B cell (primary cell): ENCODE results near the gene IWS1. TPM values are rescaled to one million over a fixed set of nuclear protein-coding genes. Genes with fewer than 3 reads are reported as not detected.

Experiments
- ATAC-seq: fragments of 200-7000 bp; cut with Tn5 transposase; one replicate; pipeline ENCODE4 v1.10.0; 2021; ENCODE audit warnings: low read depth, mild to moderate bottlenecking, moderate number of reproducible peaks, moderate library complexity
- CTCF ChIA-PET: fragments of 350-600 bp; sonication (Branson Sonifier 250); formaldehyde crosslinking; loops from one replicate; lab custom pipeline; 2021; ENCODE audit warnings: antibody characterized with exemption, inconsistent platforms; lab: Charles Lee
- POLR2A ChIA-PET: fragments of 350-600 bp; sonication (Branson Sonifier 250); formaldehyde crosslinking; loops from one replicate; lab custom pipeline; 2021; ENCODE audit warnings: antibody characterized with exemption; lab: Charles Lee
- DNase-seq: peaks from one replicate; pipeline ENCODE4 v3.0.0; 2013
- H2AFZ ChIP-seq: 2 replicates; pipeline ENCODE4 v1.6.1; 2012; ENCODE audit warnings: mild to moderate bottlenecking, low read depth, low read length; ENCODE audit not compliant: insufficient read depth, poor library complexity, severe bottlenecking
- H3K27ac ChIP-seq, 2 donors: 1 replicate in 1 of 2; 2 replicates in 1 of 2; pipeline ENCODE4 v1.5.1; 2012 to 2013; ENCODE audit warnings: low read length in 2 of 2, mild to moderate bottlenecking in 2 of 2, moderate library complexity in 1 of 2
- H3K27me3 ChIP-seq, 4 experiments: fragments of 200-600 bp in 1 of 4; sonication (generic) in 1 of 4; replicated peaks in 1 of 4; 1 replicate in 2 of 4; 2 replicates in 2 of 4; pipeline versions ENCODE4 v1.6.1 to v1.7.0; 2013 to 2016; ENCODE audit warnings: low read length in 3 of 4, mild to moderate bottlenecking in 2 of 4, mixed read lengths in 1 of 4, moderate library complexity in 1 of 4; ENCODE audit not compliant: insufficient read depth in 4 of 4, control insufficient read depth in 3 of 4; ENCODE audit errors: control extremely low read depth in 1 of 4
- H3K36me3 ChIP-seq, 2 experiments: replicated peaks in 1 of 2; 1 replicate in 1 of 2; 2 replicates in 1 of 2; pipeline versions ENCODE4 v1.6.1 to v1.7.1; 2013; ENCODE audit warnings: low read length in 1 of 2; ENCODE audit not compliant: insufficient read depth in 2 of 2, control insufficient read depth in 1 of 2; ENCODE audit errors: control extremely low read depth in 1 of 2, extremely low read depth in 1 of 2
- H3K4me1 ChIP-seq, 2 donors: fragments of 200-600 bp in 1 of 2; sonication (generic) in 1 of 2; 1 replicate in 1 of 2; 2 replicates in 1 of 2; pipeline versions ENCODE4 v1.5.1 to v1.6.1; 2013 to 2017; ENCODE audit warnings: low read length in 2 of 2; ENCODE audit not compliant: control insufficient read depth in 2 of 2, insufficient read depth in 2 of 2
- H3K4me2 ChIP-seq: replicated peaks from 2 replicates; pipeline ENCODE3; 2012; ENCODE audit warnings: mild to moderate bottlenecking, low read depth, low read length; ENCODE audit not compliant: poor library complexity, severe bottlenecking
- H3K4me3 ChIP-seq, 5 experiments: fragments of 200-600 bp in 1 of 5; sonication (generic) in 1 of 5; 1 replicate in 3 of 5; 2 replicates in 2 of 5; pipeline versions ENCODE4 v1.5.1 to v1.7.0; 2011 to 2016; ENCODE audit warnings: low read length in 4 of 5, mild to moderate bottlenecking in 4 of 5, low read depth in 2 of 5, control low read depth in 1 of 5, moderate library complexity in 1 of 5; ENCODE audit not compliant: insufficient read depth in 1 of 5; ENCODE audit errors: control extremely low read depth in 1 of 5, extremely low read depth in 1 of 5
- H3K79me2 ChIP-seq: fragments of 200-600 bp; sonication (generic); one replicate; pipeline ENCODE4 v1.6.0; 2016; ENCODE audit warnings: low read length; ENCODE audit not compliant: control insufficient read depth, insufficient read depth
- H3K9ac ChIP-seq: fragments of 200-600 bp; sonication (generic); 2 replicates; pipeline ENCODE4 v1.6.1; 2017; ENCODE audit warnings: mild to moderate bottlenecking, low read length, moderate library complexity
- H3K9me3 ChIP-seq, 3 donors: one replicate each; pipeline versions ENCODE4 v1.6.1 to v1.7.1; 2013; ENCODE audit warnings: low read length in 2 of 3; ENCODE audit not compliant: control insufficient read depth in 2 of 3, insufficient read depth in 1 of 3; ENCODE audit errors: control extremely low read depth in 1 of 3
- H4K20me1 ChIP-seq: 2 replicates; pipeline ENCODE4 v1.6.0; 2012; ENCODE audit warnings: mild to moderate bottlenecking, low read length; ENCODE audit not compliant: insufficient read depth, control insufficient read depth, poor library complexity, severe bottlenecking
- H3K27ac Mint-ChIP-seq: one replicate; pipeline ENCODE4 v1.8.0; 2021; ENCODE audit warnings: mixed read lengths
- H3K27me3 Mint-ChIP-seq: one replicate; pipeline ENCODE4 v1.8.0; 2021; ENCODE audit warnings: mixed read lengths
- H3K4me1 Mint-ChIP-seq: one replicate; pipeline ENCODE4 v1.8.0; 2021; ENCODE audit warnings: mixed read lengths
- H3K4me3 Mint-ChIP-seq: one replicate; pipeline ENCODE4 v1.8.0; 2021; ENCODE audit warnings: mixed read lengths
- H3K9me3 Mint-ChIP-seq: one replicate; pipeline ENCODE4 v1.8.0; 2022; ENCODE audit warnings: mixed read lengths; ENCODE audit not compliant: insufficient read depth
- EZH2 ChIP-seq: IDR thresholded peaks from 2 replicates; pipeline ENCODE4 v1.6.1; 2012; ENCODE audit warnings: borderline replicate concordance, low read depth, mild to moderate bottlenecking, moderate library complexity, low read length; ENCODE audit not compliant: insufficient read depth, poor library complexity, severe bottlenecking
- WGBS: methylation state at CpG from one replicate; pipeline ENCODE4 v1.1.5; 2013; ENCODE audit warnings: missing lambda C conversion rate; ENCODE audit not compliant: insufficient coverage; 5-methylcytosine and 5-hydroxymethylcytosine counted together
- intact Hi-C: fragments of 100-400 bp; cut with micrococcal nuclease; formaldehyde crosslinking; loops from one replicate; pipeline ENCODE4 v1.10.0; 2022
- polyA plus RNA-seq: library from polyadenylated mRNA; depleted of rRNA; stranded (reverse); fragments of >200 nt; gene quantifications from 2 replicates; pipeline ENCODE4 v1.2.3, GENCODE V29; 2012
- total RNA-seq, 2 donors: library from RNA; stranded (reverse); fragments of 120-200 nt in 1 of 2; gene quantifications; 1 replicate in 1 of 2; 2 replicates in 1 of 2; pipeline versions ENCODE4 v1.2.3 to v1.2.4, GENCODE V29; 2013 to 2022
- TF ChIP-seq, protein P1 (sequence below): fragments of 200-600 bp; IDR thresholded peaks from one replicate; pipeline ENCODE4 v1.8.0; 2022; ENCODE audit warnings: antibody characterized with exemption, mild to moderate bottlenecking

IWS1 gene
- total and polyA plus RNA-seq, 2 donors (not counting 1 experiment from before 2014, with no cell fraction given) = 22.5 to 45.9 TPM

DNA sequence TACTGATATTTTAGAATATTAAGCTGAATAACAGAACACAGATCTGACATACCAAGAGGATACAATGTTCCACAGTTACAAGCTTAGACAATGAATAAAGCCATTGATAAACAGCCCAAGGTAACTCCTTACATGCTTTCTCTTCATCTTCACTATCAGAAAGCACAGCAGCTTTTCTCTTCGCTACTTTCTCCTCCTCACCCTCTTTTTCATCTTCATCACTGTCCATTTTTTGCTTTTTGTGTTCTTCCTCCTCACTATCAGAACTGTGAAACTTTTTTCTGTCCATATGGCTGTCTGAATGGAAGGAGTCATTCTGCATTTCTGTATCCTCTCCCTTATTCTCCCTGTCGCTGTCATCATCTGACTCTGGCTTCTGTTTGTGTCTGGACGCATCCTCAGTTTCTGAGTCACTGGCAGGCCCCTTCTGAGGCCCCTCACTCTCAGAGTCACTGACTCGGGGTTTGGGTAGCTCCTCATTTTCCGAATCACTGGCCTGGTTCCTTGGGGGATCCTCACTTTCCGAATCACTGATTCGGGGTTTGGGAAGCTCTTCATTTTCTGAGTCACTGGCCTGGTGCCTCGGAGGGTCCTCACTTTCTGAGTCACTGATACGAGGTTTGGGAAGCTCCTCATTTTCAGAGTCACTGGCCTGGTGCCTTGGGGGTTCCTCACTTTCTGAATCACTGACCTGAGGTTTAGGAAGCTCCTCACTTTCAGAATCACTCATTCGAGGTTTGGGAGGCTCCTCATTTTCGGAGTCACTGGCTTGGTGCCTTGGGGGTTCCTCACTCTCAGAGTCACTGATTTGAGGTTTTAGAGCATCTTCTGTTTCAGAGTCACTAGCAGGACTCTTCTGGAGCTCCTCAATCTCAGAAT is 21.5 kb downstream of the IWS1 start:
- TF ChIP-seq EZH2 = no peak
- TF ChIP-seq, protein P1, sequence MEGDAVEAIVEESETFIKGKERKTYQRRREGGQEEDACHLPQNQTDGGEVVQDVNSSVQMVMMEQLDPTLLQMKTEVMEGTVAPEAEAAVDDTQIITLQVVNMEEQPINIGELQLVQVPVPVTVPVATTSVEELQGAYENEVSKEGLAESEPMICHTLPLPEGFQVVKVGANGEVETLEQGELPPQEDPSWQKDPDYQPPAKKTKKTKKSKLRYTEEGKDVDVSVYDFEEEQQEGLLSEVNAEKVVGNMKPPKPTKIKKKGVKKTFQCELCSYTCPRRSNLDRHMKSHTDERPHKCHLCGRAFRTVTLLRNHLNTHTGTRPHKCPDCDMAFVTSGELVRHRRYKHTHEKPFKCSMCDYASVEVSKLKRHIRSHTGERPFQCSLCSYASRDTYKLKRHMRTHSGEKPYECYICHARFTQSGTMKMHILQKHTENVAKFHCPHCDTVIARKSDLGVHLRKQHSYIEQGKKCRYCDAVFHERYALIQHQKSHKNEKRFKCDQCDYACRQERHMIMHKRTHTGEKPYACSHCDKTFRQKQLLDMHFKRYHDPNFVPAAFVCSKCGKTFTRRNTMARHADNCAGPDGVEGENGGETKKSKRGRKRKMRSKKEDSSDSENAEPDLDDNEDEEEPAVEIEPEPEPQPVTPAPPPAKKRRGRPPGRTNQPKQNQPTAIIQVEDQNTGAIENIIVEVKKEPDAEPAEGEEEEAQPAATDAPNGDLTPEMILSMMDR = no peak
- Histone ChIP-seq H3K9me3 (no peaks in the 10 kb centered on the region), H3K27me3 (no peaks in the 10 kb centered on the region), H3K36me3 (peaks cover 10 to 55% of the 10 kb centered on the region in 2 experiments), H3K79me2 (peaks cover 53% of the 10 kb centered on the region), H3K4me3 (no peak overlapping the region), H3K4me2 (no peak overlapping the region), H3K4me1 (peaks cover 3 to 7% of the 10 kb centered on the region in 2 donors), H3K27ac (peak overlapping the region in 1 of 2 donors; percentile 2), H4K20me1 (peaks cover 51% of the 10 kb centered on the region), H3K9ac (no peak overlapping the region), H2AFZ (no peak overlapping the region)
- ChIA-PET POLR2A (no interaction called here), CTCF (interaction anchor here (0.9 to 1.2 kb wide), 2 partner anchors 25 to 88 kb away, joined by 4 to 5 read pairs; no protein-coding TSS in a partner anchor)
- ATAC-seq (no peak), DNase-seq (no peak)
- H3K27me3 Mint-ChIP-seq = no peaks in the 10 kb centered on the region
- H3K4me1 Mint-ChIP-seq = peaks cover 20% of the 10 kb centered on the region
- no peak overlapping the region for H3K4me3 Mint-ChIP-seq
- intact Hi-C loops = no loop called here
- no peak overlapping the region for H3K27ac Mint-ChIP-seq
- 85% methylated on average over 9 of the region's 11 CpGs for WGBS
- no peaks in the 10 kb centered on the region for H3K9me3 Mint-ChIP-seq

DNA sequence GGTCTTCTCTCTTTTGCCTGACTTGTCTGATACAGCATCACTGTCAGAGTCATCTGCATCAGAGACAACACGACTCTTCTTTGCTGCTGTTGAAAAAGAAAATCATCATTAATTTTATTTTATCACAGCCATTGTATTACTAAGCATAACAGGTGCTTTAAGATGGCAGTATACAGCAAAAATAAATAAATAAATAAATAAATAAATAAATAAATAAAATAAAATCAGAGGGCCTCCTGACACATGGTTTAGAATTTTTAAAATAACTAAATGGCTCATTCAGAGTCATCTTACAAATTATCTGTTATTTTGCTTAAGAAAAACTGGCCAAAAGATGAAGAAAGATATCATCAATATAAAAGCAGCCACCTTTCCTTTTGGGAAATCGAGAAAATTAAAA is 22.8 kb downstream of the IWS1 start:
- no peak overlapping the region for H3K27ac Mint-ChIP-seq
- H3K4me1 Mint-ChIP-seq = peaks cover 11% of the 10 kb centered on the region
- WGBS = no CpG with 5 or more reads among the region's 2 CpGs
- H3K4me3 Mint-ChIP-seq = no peak overlapping the region
- no peak for ATAC-seq
- Histone ChIP-seq H3K4me3 (no peak overlapping the region), H4K20me1 (peaks cover 40% of the 10 kb centered on the region), H3K36me3 (peaks cover 13 to 66% of the 10 kb centered on the region in 2 experiments), H2AFZ (no peak overlapping the region), H3K4me1 (peaks cover under 1% of the 10 kb centered on the region in 2 donors), H3K27me3 (no peaks in the 10 kb centered on the region), H3K79me2 (peaks cover 40% of the 10 kb centered on the region), H3K27ac (no peak overlapping the region), H3K9me3 (no peaks in the 10 kb centered on the region), H3K4me2 (no peak overlapping the region), H3K9ac (no peak overlapping the region)
- no peaks in the 10 kb centered on the region for H3K9me3 Mint-ChIP-seq
- DNase-seq = no peak
- ChIA-PET POLR2A (interaction anchor here (0.6 kb wide), 1 partner anchor 116 kb away, joined by 3 read pairs; no protein-coding TSS in a partner anchor), CTCF (no interaction called here)
- H3K27me3 Mint-ChIP-seq = no peaks in the 10 kb centered on the region
- TF ChIP-seq EZH2 = no peak
- TF ChIP-seq, protein P1 = no peak
- intact Hi-C loops = no loop called here
